ENCODE measurements around the gene ASB15.

The ASB15 gene

DNA sequence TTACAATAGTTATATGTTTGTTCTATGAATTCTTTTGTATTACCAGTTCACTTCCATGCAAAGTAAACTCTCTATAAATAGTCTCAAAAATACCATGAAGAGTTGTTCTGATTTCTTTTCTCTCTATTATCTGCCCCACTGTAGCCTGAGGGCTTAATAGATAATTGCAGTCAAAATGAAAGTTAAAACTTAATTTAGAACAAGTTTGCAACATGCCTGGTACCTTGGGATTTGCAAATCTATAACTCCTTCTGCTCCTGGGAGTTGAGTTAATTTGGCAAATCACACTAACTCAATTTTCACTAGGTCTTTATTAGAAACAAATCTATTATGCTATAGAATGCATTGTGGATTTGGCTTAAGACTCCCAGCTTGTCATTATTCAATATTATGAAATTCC lies 22.2 kb upstream of the ASB15 start:
- Mint-ChIP-seq H3K9me3 (no peaks in the 10 kb centered on the region), H3K36me3 (no peaks in the 10 kb centered on the region), H3K27ac (no peak overlapping the region), H3K4me1 (no peaks in the 10 kb centered on the region), H3K4me3 (no peak overlapping the region)
- ATAC-seq (no peak), DNase-seq (ENCODE audit: low spot score in 2 of 2) (no peak)

DNA sequence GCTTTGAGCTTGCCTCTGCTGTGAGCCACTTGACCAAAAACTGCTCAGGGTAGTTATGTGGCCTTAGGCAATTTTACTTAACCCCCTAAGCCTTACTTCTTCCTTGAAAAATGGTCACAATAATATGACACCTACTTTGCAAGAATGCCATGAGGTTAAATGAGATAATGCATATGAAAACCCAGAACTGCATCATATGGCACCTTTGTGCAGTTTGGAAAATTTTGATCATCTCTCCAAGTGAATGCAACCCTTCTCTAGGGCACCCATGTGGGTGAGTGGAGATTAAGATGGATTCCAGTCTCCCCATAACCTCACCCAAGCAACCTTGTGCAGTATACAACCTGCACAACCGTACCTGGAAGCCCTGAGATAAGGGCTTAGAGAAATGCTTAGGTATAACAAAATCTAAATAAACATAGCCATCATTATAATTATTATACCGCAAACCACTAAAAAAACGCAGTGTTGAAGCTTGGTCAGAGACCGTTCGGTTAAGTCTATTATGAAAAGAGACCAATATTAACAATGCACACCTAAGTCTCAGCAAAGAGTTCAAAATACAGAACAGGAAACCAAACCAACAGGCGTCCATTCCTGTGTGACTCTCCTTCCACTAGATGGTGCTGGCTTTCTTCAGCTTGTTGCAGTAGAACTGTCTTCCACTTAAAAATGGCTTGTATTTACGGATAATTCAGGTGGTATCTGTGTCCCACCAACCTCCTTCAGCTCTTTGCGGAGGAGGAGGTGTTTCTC lies 21.0 kb upstream of the ASB15 start:
- Mint-ChIP-seq H3K36me3 (no peaks in the 10 kb centered on the region), H3K4me1 (no peaks in the 10 kb centered on the region), H3K4me3 (no peak overlapping the region), H3K27ac (no peak overlapping the region), H3K9me3 (no peaks in the 10 kb centered on the region)
- ATAC-seq (peak; percentile 46), DNase-seq (ENCODE audit: low spot score in 2 of 2) (no peak)

DNA sequence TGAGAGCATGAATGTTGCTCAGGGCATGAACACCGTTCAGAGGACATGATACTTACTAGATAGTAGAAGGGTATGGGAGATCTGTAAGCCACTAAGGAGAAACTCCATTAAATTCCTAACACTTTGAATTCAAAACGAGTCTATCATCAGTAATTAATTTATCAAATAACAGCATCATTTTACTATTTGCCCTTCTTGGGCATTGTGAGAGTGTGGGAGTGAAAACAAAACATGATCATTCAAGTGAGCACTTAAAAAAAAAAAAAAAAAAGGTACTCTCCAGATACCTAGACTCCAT lies 20.5 kb upstream of the ASB15 start:
- Mint-ChIP-seq H3K36me3 (no peaks in the 10 kb centered on the region), H3K27ac (no peak overlapping the region), H3K4me3 (no peak overlapping the region), H3K4me1 (no peaks in the 10 kb centered on the region), H3K9me3 (no peaks in the 10 kb centered on the region)
- ATAC-seq (no peak), DNase-seq (ENCODE audit: low spot score in 2 of 2) (no peak)

DNA sequence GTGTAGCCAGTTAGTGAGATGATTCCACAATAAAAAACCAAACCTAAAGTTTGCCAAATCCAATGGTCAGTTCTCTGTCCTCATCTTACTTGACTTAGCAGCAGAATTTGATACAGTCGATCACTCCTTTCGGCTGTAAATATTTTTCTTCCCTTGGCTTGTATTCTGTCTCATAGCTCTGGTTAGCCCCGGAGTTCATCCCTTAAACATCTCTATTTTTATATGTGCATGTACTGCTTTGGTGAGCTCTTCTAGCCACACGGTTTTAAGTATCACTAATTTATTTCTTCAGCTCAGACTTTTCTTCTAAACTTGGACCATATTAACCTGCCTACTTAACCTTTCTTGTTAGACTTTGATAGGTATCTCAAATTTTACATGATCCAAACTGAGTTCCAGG lies 17.8 kb upstream of the ASB15 start:
- no peak for ATAC-seq
- H3K4me3 Mint-ChIP-seq, result no peak overlapping the region

DNA sequence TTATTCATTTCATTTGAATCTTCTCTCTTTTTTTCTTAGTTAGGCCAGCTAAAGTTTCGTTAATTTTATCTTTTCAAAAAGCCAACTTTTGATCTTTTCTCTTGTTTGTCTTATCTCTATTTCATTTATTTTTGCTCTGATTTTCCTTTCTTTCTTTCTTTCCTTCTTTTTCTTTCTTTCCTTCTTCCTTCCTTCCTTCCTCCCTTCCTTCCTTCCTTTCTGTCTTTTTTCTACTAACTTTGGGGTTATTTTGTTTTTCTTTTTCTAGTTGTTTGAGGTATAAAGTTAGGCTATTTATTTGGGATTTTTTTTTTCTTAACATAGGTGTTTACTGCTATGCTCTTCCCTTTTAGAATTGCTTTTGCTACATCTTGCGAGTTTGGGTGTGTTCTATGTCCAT lies 13.2 kb upstream of the ASB15 start:
- Mint-ChIP-seq H3K36me3 (no peaks in the 10 kb centered on the region), H3K4me3 (no peak overlapping the region), H3K9me3 (no peaks in the 10 kb centered on the region), H3K27ac (no peak overlapping the region), H3K4me1 (no peaks in the 10 kb centered on the region)
- no peak for DNase-seq (ENCODE audit: low spot score in 2 of 2)
- no peak for ATAC-seq

More for the DNA sequence above, 17.8 kb upstream of the ASB15 start:
- no peak for DNase-seq (ENCODE audit: low spot score in 2 of 2)
- H3K4me1 Mint-ChIP-seq, result no peaks in the 10 kb centered on the region
- no peaks in the 10 kb centered on the region for H3K9me3 Mint-ChIP-seq
- no peaks in the 10 kb centered on the region for H3K36me3 Mint-ChIP-seq
- H3K27ac Mint-ChIP-seq, result no peak overlapping the region

DNA sequence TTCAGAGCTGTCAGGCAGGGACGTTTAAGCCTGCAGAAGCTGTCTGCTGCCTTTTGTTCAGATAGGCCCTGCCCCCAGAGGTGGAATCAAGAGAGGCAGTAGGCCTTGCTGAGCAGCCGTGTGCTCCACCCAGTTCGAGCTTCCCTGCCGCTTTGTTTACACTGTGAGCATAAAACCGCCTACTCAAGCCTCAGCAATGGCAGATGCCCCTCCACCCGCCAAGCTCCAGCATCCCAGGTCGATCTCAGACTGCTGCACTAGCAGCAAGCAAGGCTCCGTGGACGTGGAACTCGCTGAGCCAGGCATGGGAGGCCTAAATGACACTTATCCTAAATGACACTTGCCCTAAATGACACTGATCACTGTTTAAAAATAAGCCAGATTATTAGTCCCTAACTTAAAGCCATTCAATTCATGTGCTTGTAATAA lies 6.8 kb upstream of the ASB15 start:
- no peak overlapping the region for H3K4me3 Mint-ChIP-seq
- ATAC-seq (no peak), DNase-seq (ENCODE audit: low spot score in 2 of 2) (no peak)
- H3K36me3 Mint-ChIP-seq, result no peaks in the 10 kb centered on the region
- H3K4me1 Mint-ChIP-seq, result no peaks in the 10 kb centered on the region
- no peak overlapping the region for H3K27ac Mint-ChIP-seq
- H3K9me3 Mint-ChIP-seq, result no peaks in the 10 kb centered on the region

DNA sequence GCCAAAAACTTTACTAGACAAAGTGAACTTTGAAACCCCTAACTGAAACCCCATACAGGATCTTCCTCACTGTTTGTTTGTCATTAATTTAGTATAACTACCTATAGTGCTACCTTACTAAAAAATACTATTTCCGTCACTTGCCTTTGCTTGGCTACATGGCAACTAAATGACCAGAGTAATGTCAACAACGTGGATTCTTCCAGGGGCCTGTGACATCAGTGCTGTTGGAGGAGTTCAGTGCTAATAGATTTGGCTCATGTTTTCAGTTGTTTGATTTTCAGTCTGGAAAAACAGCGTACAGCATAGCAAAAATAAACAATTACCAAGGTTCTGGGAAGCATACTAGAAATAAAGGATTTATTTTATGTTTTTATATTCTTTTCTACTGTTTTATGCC lies 3.0 kb upstream of the ASB15 start:
- no peak overlapping the region for H3K27ac Mint-ChIP-seq
- no peaks in the 10 kb centered on the region for H3K4me1 Mint-ChIP-seq
- H3K36me3 Mint-ChIP-seq, result no peaks in the 10 kb centered on the region
- no peak overlapping the region for H3K4me3 Mint-ChIP-seq
- DNase-seq (ENCODE audit: low spot score in 2 of 2) (no peak), ATAC-seq (no peak)
- H3K9me3 Mint-ChIP-seq, result no peaks in the 10 kb centered on the region

DNA sequence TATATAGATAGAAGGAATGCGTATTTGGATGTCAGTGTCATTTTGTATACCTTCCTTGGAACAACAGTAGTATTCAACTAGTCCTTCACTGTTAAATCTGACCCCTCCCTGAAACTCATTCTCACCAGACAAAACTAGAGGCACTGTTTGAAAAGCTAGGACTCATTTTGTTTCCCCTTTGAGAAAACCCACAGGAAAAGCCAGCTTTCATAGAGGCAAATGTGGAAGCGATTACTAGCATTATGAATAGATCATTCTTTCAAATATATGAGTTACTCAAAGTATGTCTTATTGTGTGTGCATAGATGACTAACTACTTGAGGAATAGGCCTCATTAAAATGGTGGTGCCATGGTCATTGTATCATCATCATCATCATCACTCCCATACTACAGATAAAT lies 1.9 kb upstream of the ASB15 start:
- H3K9me3 Mint-ChIP-seq, result no peaks in the 10 kb centered on the region
- DNase-seq (ENCODE audit: low spot score in 2 of 2) (no peak), ATAC-seq (no peak)
- no peak overlapping the region for H3K27ac Mint-ChIP-seq
- H3K36me3 Mint-ChIP-seq, result no peaks in the 10 kb centered on the region
- H3K4me3 Mint-ChIP-seq, result no peak overlapping the region
- H3K4me1 Mint-ChIP-seq, result no peaks in the 10 kb centered on the region

DNA sequence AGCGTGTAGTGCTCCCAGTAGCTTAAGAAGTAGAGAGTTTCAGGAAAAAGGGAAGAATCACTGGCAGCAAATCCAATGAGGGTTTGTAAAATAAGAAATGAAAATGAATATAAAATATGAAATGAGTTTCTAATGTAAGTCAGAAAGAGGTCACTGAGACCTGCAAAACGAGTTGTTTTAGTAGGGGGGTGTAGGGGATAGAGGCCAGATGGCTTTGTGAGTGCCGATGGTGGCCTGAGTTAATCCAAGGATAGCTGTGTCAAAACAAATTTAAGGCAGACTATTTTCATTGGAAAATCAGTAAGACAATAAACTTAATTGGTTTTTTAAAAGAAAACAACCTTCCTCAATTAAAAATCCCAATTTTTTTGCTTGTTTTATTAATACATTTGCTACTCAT lies 745 bp upstream of the ASB15 start:
- DNase-seq (ENCODE audit: low spot score in 2 of 2), result no peak
- no peaks in the 10 kb centered on the region for H3K9me3 Mint-ChIP-seq

DNA sequence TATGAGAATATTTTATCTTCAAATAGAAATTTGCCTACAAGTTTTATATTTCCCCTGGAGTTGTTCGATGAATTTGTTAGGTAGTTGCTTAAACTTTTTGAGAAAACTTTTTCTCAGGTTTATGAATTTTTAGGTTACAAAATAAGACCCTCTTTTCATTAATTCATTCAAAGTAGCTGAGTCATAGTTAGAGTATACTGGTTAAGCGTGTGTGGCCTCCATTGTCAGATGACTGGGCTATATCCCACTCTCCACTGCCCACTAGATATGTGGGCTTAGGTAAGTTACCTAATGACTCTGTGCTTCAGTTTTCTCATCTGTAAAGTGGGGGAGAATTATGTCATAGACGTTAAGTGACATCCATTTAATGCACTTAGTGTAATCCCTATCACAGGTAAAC lies 1.0 kb downstream of the ASB15 start:
- H3K9me3 Mint-ChIP-seq, result no peaks in the 10 kb centered on the region
- H3K4me1 Mint-ChIP-seq, result no peaks in the 10 kb centered on the region
- H3K4me3 Mint-ChIP-seq, result no peak overlapping the region
- H3K27ac Mint-ChIP-seq, result no peak overlapping the region
- ATAC-seq (no peak), DNase-seq (ENCODE audit: low spot score in 2 of 2) (no peak)
- H3K36me3 Mint-ChIP-seq, result no peaks in the 10 kb centered on the region

More for the DNA sequence above, 745 bp upstream of the ASB15 start:
- no peak for ATAC-seq
- Mint-ChIP-seq H3K36me3 (no peaks in the 10 kb centered on the region), H3K4me3 (no peak overlapping the region), H3K27ac (no peak overlapping the region), H3K4me1 (no peaks in the 10 kb centered on the region)

DNA sequence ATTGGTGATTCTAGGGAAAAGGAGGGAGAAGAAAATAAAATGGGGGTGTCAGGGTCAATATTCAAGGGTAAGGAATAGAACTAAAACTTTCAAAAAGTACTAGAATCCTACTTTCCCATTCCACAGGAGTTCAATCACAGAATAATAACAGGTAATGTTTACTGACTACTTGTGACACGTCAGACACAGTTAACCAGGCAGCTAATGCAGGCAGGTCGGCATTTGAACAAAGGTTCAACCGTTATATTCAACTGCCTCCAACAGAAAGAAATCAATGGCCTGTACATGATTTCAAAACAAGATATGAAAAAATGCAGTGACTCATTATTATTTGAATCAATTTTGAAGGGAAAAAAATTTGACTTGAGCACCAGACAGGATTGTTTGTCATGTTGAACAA lies 3.1 kb downstream of the ASB15 start:
- DNase-seq (ENCODE audit: low spot score in 2 of 2), result no peak
- ATAC-seq, result no peak
- no peak overlapping the region for H3K27ac Mint-ChIP-seq
- H3K36me3 Mint-ChIP-seq, result no peaks in the 10 kb centered on the region
- H3K4me3 Mint-ChIP-seq, result no peak overlapping the region
- no peaks in the 10 kb centered on the region for H3K9me3 Mint-ChIP-seq
- no peaks in the 10 kb centered on the region for H3K4me1 Mint-ChIP-seq

DNA sequence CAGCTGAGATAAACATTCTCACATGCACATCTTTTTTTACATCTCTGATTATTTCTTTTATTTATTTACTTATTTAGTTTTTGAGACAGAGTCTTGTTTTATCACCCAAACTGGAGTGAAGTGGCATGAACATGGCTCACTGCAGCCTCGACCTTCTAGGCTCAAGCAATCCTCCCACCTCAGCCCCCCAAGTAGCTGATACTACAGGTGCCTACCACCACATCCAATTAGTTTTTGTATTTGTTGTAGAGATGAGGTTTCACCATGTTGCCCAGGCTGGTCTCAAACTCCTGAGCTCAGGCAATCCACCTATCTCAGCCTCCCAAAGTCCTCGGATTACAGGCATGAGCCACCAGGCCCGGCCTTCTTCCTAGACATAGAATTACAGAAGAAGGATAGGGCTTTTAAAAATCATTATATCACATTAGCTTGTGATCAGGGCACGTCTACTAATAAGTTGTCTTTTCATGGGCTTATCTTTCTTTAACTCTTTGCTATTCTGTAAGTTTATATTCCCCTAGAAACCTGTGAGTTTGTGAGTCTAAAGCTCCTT lies 5.9 kb downstream of the ASB15 start:
- no peaks in the 10 kb centered on the region for H3K36me3 Mint-ChIP-seq
- no peak overlapping the region for H3K4me3 Mint-ChIP-seq
- DNase-seq (ENCODE audit: low spot score in 2 of 2) (no peak), ATAC-seq (no peak)
- no peak overlapping the region for H3K27ac Mint-ChIP-seq
- H3K4me1 Mint-ChIP-seq, result no peaks in the 10 kb centered on the region
- H3K9me3 Mint-ChIP-seq, result no peaks in the 10 kb centered on the region

DNA sequence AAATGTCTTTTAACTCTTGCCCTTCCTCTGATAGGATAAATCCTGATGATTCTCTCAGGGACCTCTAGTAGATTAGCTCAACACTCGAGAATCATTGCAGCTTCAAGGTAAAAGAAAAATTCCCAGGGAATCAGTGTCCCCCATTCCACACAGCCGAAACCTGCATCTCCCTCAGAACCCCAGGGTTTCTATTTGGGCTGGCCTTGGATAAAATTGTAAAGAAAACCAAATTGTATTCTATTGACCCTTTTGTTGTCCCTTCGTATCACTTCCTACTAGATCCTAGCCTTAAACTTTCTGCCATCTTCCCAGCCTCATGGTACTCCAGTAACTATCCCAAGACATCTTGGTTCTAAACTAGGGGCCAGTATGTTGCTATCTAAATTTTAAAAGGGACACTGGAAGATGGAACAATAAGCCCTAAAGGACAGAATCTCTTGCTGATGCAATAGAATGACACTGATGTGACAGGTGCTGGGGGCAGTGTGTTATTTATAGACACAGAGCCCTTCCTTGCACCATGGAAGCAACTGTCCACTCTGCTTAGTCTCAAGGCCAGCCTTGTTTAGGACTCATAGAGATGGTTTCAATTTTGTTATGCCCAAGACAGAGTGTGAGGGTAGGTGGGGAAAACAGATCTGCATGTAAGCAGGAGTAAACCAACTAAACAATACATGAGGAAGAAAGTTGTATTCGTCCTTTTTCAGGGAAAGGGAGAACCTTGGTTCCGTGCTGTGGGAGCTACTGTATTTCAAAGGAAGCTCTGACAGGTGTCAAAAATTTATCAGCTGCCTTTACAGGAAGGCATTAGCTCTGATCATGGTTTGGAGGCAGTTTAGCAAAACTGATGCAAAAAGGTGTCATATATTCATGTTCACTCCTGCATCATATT lies 7.6 kb downstream of the ASB15 start:
- H3K9me3 Mint-ChIP-seq, result no peaks in the 10 kb centered on the region
- H3K4me1 Mint-ChIP-seq, result no peaks in the 10 kb centered on the region

DNA sequence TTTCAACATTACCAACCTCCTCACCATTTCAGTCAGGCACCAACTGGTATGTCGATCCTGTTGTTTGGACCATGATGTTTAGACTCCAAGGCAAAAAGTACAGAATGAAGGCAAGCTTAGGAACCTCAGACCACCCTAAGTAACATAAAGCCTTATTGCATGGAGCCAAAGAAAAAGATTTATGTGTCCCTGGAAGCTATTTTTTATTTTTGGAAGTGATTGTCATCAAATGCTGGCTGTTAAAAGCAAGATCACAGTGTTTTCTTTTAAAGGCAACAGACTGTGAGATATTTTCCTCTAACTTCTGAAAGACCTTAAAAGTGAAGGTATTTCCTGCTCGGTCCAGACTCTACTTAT lies 8.2 kb downstream of the ASB15 start:
- no peaks in the 10 kb centered on the region for H3K4me1 Mint-ChIP-seq
- DNase-seq (ENCODE audit: low spot score in 2 of 2) (no peak), ATAC-seq (no peak)
- no peaks in the 10 kb centered on the region for H3K9me3 Mint-ChIP-seq
- no peaks in the 10 kb centered on the region for H3K36me3 Mint-ChIP-seq
- H3K4me3 Mint-ChIP-seq, result no peak overlapping the region
- H3K27ac Mint-ChIP-seq, result no peak overlapping the region

More for the DNA sequence above, 7.6 kb downstream of the ASB15 start:
- ATAC-seq (no peak), DNase-seq (ENCODE audit: low spot score in 2 of 2) (no peak)
- no peaks in the 10 kb centered on the region for H3K36me3 Mint-ChIP-seq
- H3K27ac Mint-ChIP-seq, result no peak overlapping the region
- no peak overlapping the region for H3K4me3 Mint-ChIP-seq

DNA sequence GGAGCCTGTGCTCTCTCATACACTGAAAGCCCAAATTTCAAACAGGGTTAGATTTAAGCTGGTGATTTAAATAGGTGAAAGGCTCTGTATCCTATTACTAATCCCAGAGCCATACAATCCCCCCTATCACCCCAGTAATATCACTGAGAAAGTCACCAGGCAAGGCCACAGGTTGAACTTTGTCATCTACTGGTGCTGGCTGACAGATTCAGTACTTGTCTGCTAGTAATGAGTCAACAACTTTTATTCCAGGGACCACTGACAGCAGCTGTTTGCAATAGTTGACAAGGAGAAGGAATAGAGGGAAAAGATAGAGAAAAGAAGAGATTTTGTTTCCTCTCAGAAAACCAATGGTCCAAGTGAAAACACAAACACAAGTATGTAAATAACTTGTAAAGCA lies 10.4 kb downstream of the ASB15 start:
- no peaks in the 10 kb centered on the region for H3K36me3 Mint-ChIP-seq
- H3K4me1 Mint-ChIP-seq, result no peaks in the 10 kb centered on the region

DNA sequence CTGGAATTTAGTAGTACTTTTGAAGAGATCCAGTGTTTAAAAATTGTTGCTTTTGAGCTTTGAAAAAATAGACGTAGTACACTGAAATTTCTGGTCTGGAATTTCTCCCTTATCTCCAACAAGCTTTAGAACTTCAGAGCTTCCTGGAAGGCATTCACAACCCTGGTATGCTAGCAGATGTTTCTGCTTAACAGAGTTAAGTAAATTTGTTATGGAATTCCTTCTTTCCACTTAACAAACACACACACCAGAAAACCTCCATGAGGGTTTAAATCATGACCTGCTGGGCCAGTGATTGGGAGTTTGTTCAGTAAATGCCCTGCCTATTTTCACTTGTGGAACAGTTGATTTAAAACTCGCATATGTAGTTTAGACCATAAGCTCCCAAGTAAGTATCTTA lies 13.7 kb downstream of the ASB15 start:
- Mint-ChIP-seq H3K4me1 (no peaks in the 10 kb centered on the region), H3K27ac (no peak overlapping the region)

More for the DNA sequence above, 10.4 kb downstream of the ASB15 start:
- Mint-ChIP-seq H3K27ac (no peak overlapping the region), H3K4me3 (no peak overlapping the region), H3K9me3 (no peaks in the 10 kb centered on the region)
- ATAC-seq, result no peak
- DNase-seq (ENCODE audit: low spot score in 2 of 2), result no peak

More for the DNA sequence above, 13.7 kb downstream of the ASB15 start:
- ATAC-seq (no peak), DNase-seq (ENCODE audit: low spot score in 2 of 2) (no peak)
- no peaks in the 10 kb centered on the region for H3K9me3 Mint-ChIP-seq
- no peaks in the 10 kb centered on the region for H3K36me3 Mint-ChIP-seq
- H3K4me3 Mint-ChIP-seq, result no peak overlapping the region
